Bronchial epithelial cell (primary cell): ENCODE data around the gene DSG1. TPM values are rescaled to one million over a fixed set of nuclear protein-coding genes. Genes with fewer than 3 reads are reported as not detected.
"Not testable (repeated sequence)": the region's sequence is repeated elsewhere in the genome, so short reads cannot be mapped to it uniquely, and the experiment has no call there.

Experiments
- DNase-seq: peaks from one replicate; pipeline ENCODE4 v3.0.0-alpha.2; 2010; ENCODE audit warnings: low read depth
- FAIRE-seq: peaks from 2 replicates; lab custom pipeline; 2011; peaks lifted over from hg19 to GRCh38; lab: Jason Lieb, UNC
- H3K27me3 ChIP-seq: 2 replicates; pipeline ENCODE4 v1.5.1; 2011; ENCODE audit warnings: low read length; ENCODE audit not compliant: control insufficient read depth, insufficient read depth
- H3K36me3 ChIP-seq: 2 replicates; pipeline ENCODE4 v1.5.1; 2011; ENCODE audit warnings: low read length; ENCODE audit not compliant: control insufficient read depth, insufficient read depth
- H3K4me3 ChIP-seq: 2 replicates; pipeline ENCODE4 v1.5.1; 2011; ENCODE audit warnings: mild to moderate bottlenecking, low read depth, low read length, control low read depth
- CTCF ChIP-seq: IDR thresholded peaks from 2 replicates; pipeline ENCODE4 v1.5.1; 2011; ENCODE audit warnings: mild to moderate bottlenecking, moderate library complexity, low read length, control low read depth, inconsistent platforms; ENCODE audit not compliant: insufficient read depth, severe bottlenecking
- total RNA-seq: library from RNA; depleted of rRNA; stranded (reverse); fragments of >200 nt; gene quantifications from 2 replicates; pipeline ENCODE4 v1.2.1, GENCODE V29; 2014

Gene DSG1
- total RNA-seq, 1 donor from 2014 or later: under 0.01 TPM

DNA sequence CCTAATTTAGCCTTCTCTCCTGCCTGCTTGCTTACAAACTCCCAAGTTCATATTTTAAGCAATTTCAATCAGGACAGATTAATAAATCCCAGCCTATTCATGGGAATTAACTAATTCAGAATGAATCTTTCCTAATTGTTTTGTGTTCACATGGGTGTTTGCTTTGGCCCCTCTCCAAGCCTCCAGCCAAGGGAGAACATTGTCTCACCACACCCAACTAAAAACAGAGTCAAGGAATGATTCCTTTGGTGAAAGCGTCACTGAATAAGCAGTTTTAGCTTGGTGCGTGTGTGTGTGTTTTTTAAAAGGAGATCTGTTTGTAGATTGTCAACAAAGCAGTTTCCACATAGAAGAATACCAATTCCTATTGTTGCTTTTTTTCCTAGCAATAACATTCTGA lies 43.0 kb upstream of the DSG1 start:
- H3K4me3 ChIP-seq: no peak overlapping the region
- peak; percentile 97 for DNase-seq
- no peaks in the 10 kb centered on the region for H3K27me3 ChIP-seq
- no peak for TF ChIP-seq CTCF
- FAIRE-seq: no peak
- H3K36me3 ChIP-seq: no peaks in the 10 kb centered on the region

DNA sequence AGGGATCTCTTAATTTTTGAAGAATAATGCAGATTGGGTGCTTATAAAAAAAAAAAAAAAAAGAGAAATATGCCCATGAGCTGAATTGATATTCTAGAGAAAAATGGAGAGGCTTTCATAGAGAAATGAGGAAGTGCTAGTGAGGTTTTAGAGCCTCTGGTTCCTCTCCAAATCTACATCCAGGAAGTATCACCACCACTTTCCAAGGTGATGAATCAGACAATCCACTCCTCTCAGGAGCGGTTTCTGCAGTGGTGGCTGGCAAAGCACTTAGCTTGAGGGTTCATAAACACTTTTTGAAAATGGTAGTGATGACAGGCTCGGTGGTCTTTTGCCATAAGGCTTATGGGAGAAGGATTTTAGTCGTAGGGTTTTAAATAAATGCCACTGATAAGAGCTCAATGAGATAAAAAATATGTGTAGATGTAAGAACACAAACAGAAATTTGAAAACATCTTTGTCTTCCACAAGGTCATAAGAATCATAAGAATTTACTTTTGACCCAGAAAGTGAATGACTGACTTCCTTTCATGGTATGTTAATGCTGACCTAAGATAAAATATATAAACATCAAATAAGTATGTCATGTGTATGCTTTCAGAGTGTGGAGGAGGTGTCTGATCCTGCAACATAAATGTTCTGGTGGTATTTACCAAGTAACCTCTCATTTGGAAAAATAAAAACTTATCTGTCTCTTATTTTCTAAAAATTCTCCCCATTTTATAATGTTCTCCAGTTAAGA lies 42.1 kb upstream of the DSG1 start:
- Histone ChIP-seq H3K36me3 (no peaks in the 10 kb centered on the region), H3K4me3 (no peak overlapping the region), H3K27me3 (no peaks in the 10 kb centered on the region)
- peak; percentile 84 for DNase-seq
- no peak for TF ChIP-seq CTCF
- no peak for FAIRE-seq

- FAIRE-seq: no peak
- H3K27me3 ChIP-seq: no peaks in the 10 kb centered on the region
Observed at GRCh38 chr18:31278609-31279071, 39.3 kb upstream of the DSG1 start.

GRCh38 chr18:31280502-31280901 lies 37.5 kb upstream of the DSG1 start:
- no peak for FAIRE-seq
- DNase-seq: no peak
- TF ChIP-seq CTCF: no peak
- Histone ChIP-seq H3K36me3 (no peaks in the 10 kb centered on the region), H3K27me3 (no peaks in the 10 kb centered on the region), H3K4me3 (no peak overlapping the region)

More at GRCh38 chr18:31278609-31279071, 39.3 kb upstream of the DSG1 start:
- Histone ChIP-seq H3K36me3 (no peaks in the 10 kb centered on the region), H3K4me3 (no peak overlapping the region)
- TF ChIP-seq CTCF: no peak
- DNase-seq: no peak

DNA sequence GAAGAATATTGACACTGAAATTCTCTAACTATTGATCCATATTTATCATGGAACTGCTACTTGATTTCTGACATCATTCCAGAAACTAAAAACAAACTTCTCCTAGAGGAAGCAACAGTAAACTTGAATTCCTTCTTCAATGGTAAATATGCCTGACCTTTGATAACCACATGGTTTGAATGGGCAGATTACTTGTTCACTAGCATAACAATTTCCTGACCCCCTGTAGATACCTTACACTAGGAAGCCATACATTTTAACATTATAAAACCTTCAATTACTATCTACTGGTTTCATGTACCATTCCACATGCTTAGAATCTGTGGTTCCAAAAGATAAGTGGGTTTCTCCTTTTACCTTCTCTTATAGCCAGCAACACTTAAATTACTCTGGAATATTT lies 36.5 kb upstream of the DSG1 start:
- TF ChIP-seq CTCF: no peak
- no peak for FAIRE-seq
- no peaks in the 10 kb centered on the region for H3K27me3 ChIP-seq
- H3K4me3 ChIP-seq: no peak overlapping the region
- DNase-seq: no peak
- H3K36me3 ChIP-seq: no peaks in the 10 kb centered on the region

GRCh38 chr18:31289446-31289845 lies 28.5 kb upstream of the DSG1 start:
- H3K27me3 ChIP-seq, H3K36me3 ChIP-seq, DNase-seq, H3K4me3 ChIP-seq, FAIRE-seq: not testable (repeated sequence)
